GM19328 (cell line): ENCODE results near the gene KIAA0930.
"Not testable (repeated sequence)": the region's sequence is repeated elsewhere in the genome, so short reads cannot be mapped to it uniquely, and the experiment has no call there.

Experiments
- ATAC-seq: cut with Tn5 transposase; IDR thresholded peaks from one replicate; pipeline ENCODE4 v1.9.1; 2021; ENCODE audit warnings: mild to moderate bottlenecking, moderate library complexity; ENCODE audit not compliant: unreplicated experiment

The KIAA0930 gene

GRCh38 chr22:45240810-45241631 is at the start of gene KIAA0930:
TSS of gene KIAA0930 (minus strand) at chr22:45240894. CDS start at chr22:45240703, 191 bp downstream.
- ATAC-seq, result peak; percentile 61

GRCh38 chr22:45286854-45287551 is 46.3 kb upstream of the KIAA0930 start:
- no peak for ATAC-seq

DNA sequence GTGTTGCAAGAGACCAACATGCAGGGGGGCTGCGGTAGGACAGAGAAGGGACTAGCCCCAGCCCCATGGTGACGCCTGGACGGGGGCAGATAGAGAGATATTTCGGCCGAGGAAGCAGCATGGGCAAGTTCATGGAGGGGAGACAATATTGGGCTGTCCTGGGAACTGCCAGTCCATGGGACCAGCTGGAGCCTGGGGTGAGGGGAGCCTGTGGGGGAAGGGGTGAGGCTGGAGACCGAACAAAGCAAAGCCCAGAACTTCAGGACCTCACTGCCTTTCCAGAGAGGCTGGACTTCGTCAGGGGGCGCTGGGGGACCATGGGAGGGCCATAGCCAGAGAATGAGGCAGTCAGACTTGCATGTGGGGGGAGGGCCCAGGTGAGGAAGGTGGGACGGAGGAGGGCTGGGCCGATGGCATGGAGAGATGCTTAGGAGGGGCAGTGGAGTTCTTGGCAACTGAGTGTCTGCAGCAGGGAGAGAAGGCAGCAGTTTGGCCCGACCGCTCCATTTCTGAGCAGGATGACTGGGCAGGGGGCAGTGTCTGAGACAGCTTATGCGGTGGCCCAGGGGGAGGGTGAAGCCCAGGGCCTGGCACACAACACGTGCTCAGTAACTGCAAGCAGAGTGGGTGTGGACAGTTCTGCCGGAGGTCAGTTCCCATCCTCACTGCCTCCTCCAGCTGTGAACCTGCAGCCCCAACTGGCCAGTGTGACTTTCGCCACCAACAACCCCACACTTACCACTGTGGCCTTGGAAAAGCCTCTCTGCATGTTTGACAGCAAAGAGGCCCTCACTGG is 44.8 kb upstream of the KIAA0930 start:
- no peak for ATAC-seq

GRCh38 chr22:45284705-45285262 is 44.1 kb upstream of the KIAA0930 start, which contains the start of gene UPK3A:
TSS of gene UPK3A (plus strand) at chr22:45284949. CDS start at chr22:45285014, 65 bp downstream.
- no peak for ATAC-seq

DNA sequence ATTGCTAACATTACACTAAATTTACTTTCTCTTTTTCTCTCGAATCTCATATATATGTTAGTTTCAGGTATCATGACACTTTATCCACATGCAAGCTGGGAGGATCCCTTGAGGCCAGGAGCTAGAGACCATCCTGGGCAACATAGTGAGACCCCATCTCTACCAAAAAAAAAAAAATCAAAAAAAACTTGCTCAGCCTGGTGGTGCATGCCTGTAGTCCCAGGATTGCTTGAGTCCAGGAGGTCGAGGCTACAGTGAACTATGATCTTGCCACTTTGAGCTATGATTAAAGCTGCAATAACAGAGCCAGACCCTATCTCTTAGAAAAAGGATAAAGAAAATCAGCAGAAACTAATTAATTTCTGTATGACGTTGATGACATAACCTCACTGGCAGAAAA is 40.3 kb upstream of the KIAA0930 start:
- no peak for ATAC-seq

DNA sequence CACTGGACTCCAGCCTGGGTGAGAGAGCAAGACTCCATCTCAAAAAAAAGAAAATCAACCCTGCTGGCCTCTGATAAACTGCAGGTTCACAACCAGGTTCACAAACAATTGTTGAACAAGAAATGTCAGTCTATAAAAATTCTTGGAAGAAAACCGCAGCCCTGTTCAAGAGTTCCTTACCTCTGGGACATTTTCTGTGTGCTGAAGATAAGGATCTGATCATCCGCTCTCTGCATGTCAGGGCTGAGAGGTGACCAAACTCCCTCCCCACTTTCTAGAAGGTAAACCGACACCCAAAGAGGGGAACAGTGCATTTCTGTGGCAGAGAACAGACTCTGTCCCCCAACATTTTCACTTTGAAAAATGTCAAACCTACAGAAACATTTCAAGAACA is 39.9 kb upstream of the KIAA0930 start:
- no peak for ATAC-seq

GRCh38 chr22:45278125-45278524 is 37.4 kb upstream of the KIAA0930 start:
- no peak for ATAC-seq

DNA sequence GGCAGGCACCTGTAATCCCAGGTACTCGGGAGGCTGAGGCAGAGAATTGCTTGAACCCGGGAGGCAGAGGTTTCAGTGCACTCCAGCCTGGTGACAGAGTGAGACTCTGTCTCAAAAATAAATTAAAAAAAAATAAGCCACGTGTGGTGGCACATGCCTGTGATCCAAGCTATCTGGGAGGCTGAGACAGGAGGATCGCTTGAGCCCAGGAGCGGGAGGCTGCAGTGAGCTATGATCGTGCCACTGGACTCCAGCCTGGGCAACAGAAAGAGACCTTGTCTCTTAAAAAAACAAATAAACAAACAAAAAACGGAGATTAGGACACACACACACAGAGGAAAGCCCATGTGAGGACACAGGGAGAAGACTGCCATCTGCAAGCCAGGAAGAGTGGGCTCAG is 37.0 kb upstream of the KIAA0930 start:
- ATAC-seq, result not testable (repeated sequence)

DNA sequence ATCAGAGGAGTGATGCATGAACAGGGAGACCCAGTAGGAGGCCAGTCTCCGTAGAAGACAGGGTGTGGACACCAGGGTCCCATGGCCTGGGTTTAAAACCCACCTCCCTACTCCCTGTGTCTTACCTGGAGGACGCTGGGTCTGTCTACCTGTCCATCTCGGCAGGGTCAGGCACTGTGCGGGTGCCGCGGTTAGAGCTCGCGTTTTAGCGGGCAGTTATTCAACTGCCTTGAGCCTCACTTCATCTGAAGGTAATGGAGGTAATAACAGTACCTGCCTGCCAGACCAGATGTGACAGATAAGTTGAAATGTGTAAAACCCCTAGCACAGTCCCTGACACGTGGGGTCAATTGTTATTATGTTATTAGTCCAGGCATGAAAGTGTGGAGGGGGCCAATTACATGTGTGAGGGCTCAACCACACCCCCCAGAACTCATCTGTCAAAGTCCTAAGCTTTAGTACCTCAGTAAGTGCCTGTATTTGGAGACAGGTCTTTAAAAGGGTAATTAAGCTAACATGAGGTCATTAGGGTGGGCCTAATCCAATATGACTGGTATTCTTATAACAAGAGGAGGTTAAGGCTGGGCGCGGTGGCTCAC is 35.9 kb upstream of the KIAA0930 start:
- no peak for ATAC-seq

DNA sequence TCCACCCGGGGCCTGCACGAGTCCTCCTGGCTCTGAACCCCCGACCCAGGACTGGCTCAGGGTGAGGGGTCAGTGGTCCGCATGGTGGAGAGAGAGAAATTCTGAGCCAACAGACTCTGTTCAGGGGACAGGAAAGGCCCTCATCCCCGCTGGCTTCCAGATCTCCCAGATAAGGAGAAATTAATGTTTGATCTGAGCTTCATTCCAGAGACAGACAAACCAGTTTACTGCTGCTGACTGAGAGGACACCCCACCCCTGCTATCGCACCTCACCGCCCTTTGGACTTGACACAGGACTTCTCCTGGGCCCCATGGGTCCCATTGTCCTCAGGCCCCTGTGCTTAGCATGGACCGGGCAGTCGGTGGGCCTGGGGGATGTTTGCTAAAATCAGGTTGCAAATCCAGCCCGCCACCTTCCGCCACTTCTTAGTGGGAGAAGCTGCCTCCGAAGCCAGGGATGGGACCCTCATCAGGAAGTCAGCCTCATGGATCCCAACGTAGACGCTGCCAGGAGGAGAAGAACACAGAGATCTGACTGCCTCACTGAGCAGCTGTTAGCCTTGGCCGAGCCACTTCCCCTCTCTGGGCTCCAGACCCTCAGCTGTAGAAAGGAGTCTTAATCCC is 32.9 kb upstream of the KIAA0930 start:
- no peak for ATAC-seq

DNA sequence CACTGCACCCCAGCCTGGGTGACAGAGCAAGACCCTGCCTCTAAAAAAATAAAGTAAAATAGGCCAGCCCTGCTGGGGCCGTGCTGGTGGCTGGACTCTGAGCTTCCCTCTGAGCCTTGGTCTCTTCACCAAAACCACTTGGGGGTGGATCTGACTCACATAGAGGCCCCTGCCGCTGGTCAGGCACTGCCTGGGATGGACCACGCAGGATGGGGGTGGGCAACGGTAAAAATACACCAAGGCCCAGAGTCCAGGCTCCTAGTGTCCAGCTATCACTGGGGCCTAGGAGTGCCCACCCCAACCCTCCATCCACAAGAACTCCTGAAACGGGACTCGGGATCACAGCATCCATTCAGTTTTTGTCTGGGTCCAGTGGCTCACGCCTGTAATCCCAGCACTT is 31.8 kb upstream of the KIAA0930 start:
- no peak for ATAC-seq

DNA sequence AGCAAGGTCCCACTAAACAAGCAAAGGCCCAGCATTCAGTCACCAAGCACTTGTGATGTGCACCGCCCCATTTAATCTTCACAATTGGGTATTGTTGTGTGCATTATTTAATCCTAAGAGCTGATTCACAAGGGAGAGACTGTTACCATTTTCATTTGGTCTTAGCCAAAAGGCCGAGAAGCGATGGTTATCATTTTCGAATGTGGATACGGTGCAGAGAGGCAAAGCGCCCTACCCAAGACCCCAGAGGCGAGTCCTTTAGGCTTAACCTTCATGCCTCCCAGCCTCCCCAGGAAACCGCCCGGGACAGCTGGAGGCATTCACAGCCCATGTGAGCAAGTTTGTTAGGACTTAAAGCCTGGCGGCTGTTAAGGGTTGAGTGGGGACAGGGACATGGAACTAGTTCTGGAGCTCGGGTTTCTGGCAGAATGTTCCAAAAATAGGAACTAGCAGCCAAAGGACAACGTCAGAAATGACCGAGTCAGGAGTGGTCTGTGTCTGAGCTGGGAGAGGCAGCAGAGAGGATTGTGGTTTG is 31.0 kb upstream of the KIAA0930 start:
- no peak for ATAC-seq

GRCh38 chr22:45270095-45271020 is 29.7 kb upstream of the KIAA0930 start:
- no peak for ATAC-seq

DNA sequence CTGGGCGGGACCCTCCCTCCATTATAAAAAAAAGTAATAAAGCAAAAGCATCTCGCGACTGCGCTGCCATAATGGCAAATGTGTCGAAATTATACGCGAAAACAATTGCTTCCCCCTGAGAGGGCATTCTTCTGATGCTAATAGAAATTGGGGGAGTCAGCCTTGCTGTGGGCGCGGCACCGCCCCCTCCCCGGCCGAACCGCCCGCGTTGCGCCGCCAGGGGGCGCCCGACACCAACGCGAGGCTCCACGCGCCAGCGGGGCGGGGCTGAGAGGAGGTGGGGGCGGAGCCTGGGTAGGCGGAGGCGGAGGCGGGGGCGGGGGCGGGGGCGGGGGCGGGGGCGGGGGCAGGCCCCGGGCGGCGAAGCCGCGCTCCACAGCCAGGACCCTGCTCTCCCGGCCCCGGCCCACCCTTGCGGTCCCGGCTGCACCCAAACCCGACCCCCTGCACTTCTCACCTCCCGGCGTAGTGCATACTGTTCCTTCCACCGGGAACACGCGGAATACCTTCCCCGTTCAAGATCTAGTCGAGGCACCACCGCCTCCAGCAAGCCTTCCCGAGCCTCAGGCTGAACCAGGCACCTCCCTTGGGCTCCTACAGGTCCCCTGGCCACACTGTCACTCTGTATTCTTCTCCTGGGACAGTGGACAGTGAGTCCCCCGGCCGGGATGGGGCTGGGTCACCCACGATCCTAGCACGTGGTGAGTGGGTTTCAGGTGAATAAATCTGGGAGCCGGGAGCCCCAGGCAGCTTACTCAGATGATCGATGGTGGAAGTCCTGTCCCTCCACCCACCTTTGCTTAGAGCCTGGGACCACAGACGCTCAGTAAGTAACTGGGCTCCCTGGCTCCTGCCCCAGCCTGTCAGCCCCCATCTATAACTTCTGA is 28.5 kb upstream of the KIAA0930 start:
- ATAC-seq, result peak; percentile 53

GRCh38 chr22:45268167-45268957 is 27.7 kb upstream of the KIAA0930 start:
- ATAC-seq, result peak; percentile 15

DNA sequence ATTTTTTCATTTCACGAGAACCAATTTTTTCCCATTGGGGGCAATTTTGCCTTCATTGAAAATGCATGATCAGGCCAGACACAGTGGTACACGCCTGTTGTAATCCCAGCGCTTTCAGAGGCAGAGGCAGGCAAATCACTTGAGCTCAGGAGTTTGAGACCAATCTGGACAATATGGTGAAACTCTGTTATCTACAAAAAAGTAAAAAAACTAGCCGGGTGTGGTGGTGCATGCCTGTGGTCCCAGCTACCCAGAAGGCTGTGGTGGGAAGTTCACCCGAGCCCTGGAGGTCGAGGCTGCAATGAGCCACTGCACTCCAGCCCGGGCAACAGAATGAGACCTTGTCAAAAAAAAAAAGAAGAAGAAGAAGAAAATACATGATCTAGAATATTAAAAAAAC is 24.8 kb upstream of the KIAA0930 start:
- ATAC-seq, result no peak
